Keratinocyte (primary cell): ENCODE measurements around the gene FBXL14. TPM values are rescaled to one million over a fixed set of nuclear protein-coding genes. Genes with fewer than 3 reads are reported as not detected.

ENCODE experiments used
- DNase-seq: peaks from one replicate; pipeline ENCODE4 v3.0.0-alpha.2; 2011; ENCODE audit warnings: low read depth, missing footprints, low spot score
- FAIRE-seq: peaks from 2 replicates; lab custom pipeline; 2011; peaks lifted over from hg19 to GRCh38; lab: Jason Lieb, UNC
- H2AFZ ChIP-seq: 2 replicates; pipeline ENCODE4 v1.6.0; 2012; ENCODE audit warnings: low read length, control low read depth, inconsistent platforms; ENCODE audit not compliant: control insufficient read depth
- H3K27ac ChIP-seq: 2 replicates; pipeline ENCODE4 v1.5.1; 2011; ENCODE audit warnings: low read length; ENCODE audit not compliant: control insufficient read depth, insufficient read depth
- H3K27me3 ChIP-seq: 3 replicates; pipeline ENCODE4 v1.6.0; 2011; ENCODE audit warnings: low read length; ENCODE audit not compliant: control insufficient read depth, insufficient read depth; ENCODE audit errors: extremely low read depth
- H3K36me3 ChIP-seq, 2 experiments: 2 replicates in 1 of 2; 3 replicates in 1 of 2; pipeline ENCODE4 v1.5.1; 2011; ENCODE audit warnings: low read length in 2 of 2, mild to moderate bottlenecking in 1 of 2; ENCODE audit not compliant: control insufficient read depth in 2 of 2, insufficient read depth in 2 of 2; ENCODE audit errors: extremely low read depth in 1 of 2
- H3K4me1 ChIP-seq: 3 replicates; pipeline ENCODE4 v1.5.1; 2011; ENCODE audit warnings: low read length; ENCODE audit not compliant: control insufficient read depth, insufficient read depth; ENCODE audit errors: extremely low read depth
- H3K4me2 ChIP-seq: 3 replicates; pipeline ENCODE4 v1.6.0; 2011; ENCODE audit warnings: low read depth, low read length; ENCODE audit not compliant: control insufficient read depth, insufficient read depth; ENCODE audit errors: extremely low read depth
- H3K4me3 ChIP-seq, 3 experiments: fragments of 200-600 bp in 1 of 3; sonication (generic) in 1 of 3; 2 replicates in 2 of 3; 3 replicates in 1 of 3; pipeline ENCODE4 v1.5.1; 2011 to 2016; ENCODE audit warnings: low read length in 3 of 3, mild to moderate bottlenecking in 3 of 3, control low read depth in 2 of 3, inconsistent platforms in 1 of 3, low read depth in 1 of 3, mixed read lengths in 1 of 3, mixed run types in 1 of 3, moderate library complexity in 1 of 3; ENCODE audit not compliant: control insufficient read depth in 2 of 3, insufficient read depth in 2 of 3; ENCODE audit errors: extremely low read depth in 1 of 3
- H3K79me2 ChIP-seq: 2 replicates; pipeline ENCODE4 v1.6.0; 2012; ENCODE audit warnings: low read length; ENCODE audit not compliant: control insufficient read depth, insufficient read depth
- H3K9ac ChIP-seq: 3 replicates; pipeline ENCODE4 v1.6.0; 2011; ENCODE audit warnings: low read length; ENCODE audit not compliant: control insufficient read depth, insufficient read depth; ENCODE audit errors: extremely low read depth
- H3K9me1 ChIP-seq: 3 replicates; pipeline ENCODE4 v1.6.0; 2011; ENCODE audit warnings: low read length; ENCODE audit not compliant: control insufficient read depth, insufficient read depth; ENCODE audit errors: extremely low read depth
- H3K9me3 ChIP-seq: 2 replicates; pipeline ENCODE4 v1.5.1; 2012; ENCODE audit warnings: low read depth, low read length; ENCODE audit not compliant: control insufficient read depth
- H4K20me1 ChIP-seq: 3 replicates; pipeline ENCODE4 v1.6.0; 2011; ENCODE audit warnings: low read length; ENCODE audit not compliant: control insufficient read depth, insufficient read depth; ENCODE audit errors: extremely low read depth
- EZH2 ChIP-seq: IDR thresholded peaks from one replicate; pipeline ENCODE4 v1.6.1; 2012; ENCODE audit warnings: inconsistent platforms, mild to moderate bottlenecking, low read length, moderate library complexity
- dilution Hi-C: fragments of 300-500 bp; cut with MboI; formaldehyde crosslinking; loops from one replicate; pipeline ENCODE4 v1.7.0; 2020; ENCODE audit warnings: low sequenced_read_pairs; ENCODE audit not compliant: extremely low pct_ligation_motif_present
- polyA plus RNA-seq, 5 experiments: library from polyadenylated mRNA; depleted of rRNA in 3 of 5; stranded (reverse) in 3 of 5; stranded (forward) in 1 of 5; unstranded in 1 of 5; fragments of >200 nt; gene quantifications; 1 replicate in 1 of 5; 2 replicates in 3 of 5; 3 replicates in 1 of 5; pipeline versions ENCODE4 v1.2.1 to v1.2.3, GENCODE V29; 2011 to 2012; ENCODE audit warnings: missing spikeins in 2 of 5, low read depth in 1 of 5, low replicate concordance in 1 of 5
- TF ChIP-seq, protein P1 (sequence below), 3 experiments: IDR thresholded peaks in 1 of 3; conservative IDR thresholded peaks in 1 of 3; optimal IDR thresholded peaks in 1 of 3; 2 replicates in 2 of 3; 3 replicates in 1 of 3; pipeline versions ENCODE3 to v1.5.1; 2011; ENCODE audit warnings: low read length in 3 of 3, mild to moderate bottlenecking in 3 of 3, moderate library complexity in 2 of 3, control low read depth in 1 of 3, inconsistent platforms in 1 of 3; ENCODE audit not compliant: insufficient read depth in 2 of 3; ENCODE audit errors: extremely low read depth in 1 of 3

Gene FBXL14
- polyA plus RNA-seq, 1 donor (not counting 4 experiments of a cell fraction or from before 2014, with no cell fraction given), result 1.8 TPM

DNA sequence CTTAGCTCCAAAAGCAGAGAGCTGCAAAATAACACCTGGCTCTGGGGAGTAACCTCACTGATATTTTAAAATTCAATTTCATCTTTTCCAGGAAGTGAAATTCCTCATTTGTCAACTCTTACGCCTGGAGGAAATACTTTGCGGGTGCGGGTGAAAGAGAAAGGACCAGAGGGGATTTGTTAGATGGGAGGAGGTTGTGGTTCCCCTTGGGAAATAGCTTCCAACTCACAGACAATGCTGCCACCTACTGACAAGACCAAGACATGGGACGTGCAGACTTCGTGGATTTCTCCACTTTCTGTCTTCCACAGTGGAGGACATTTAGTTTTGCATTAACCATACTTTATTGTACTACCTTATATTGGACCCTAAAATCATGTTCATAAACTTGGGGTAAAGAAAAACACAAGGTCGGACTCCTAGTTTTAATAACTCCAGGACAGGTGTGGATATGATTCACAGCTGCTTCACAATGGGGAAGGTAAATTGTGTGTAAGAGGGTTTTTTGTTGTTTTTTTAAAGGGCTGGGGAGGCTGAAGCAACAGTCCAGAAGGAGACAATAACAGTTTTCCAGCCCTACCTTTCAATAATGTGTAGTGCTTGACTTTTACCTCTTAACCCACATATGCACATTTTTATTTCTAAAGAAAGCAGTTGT, 10.8 kb downstream of the FBXL14 start:
- Histone ChIP-seq H3K4me1 (peaks cover 8% of the 10 kb centered on the region), H3K36me3 (peaks cover 0 to 2% of the 10 kb centered on the region in 2 experiments), H3K9me3 (no peaks in the 10 kb centered on the region), H3K4me2 (peak overlapping the region; percentile 30), H3K27ac (no peak overlapping the region), H2AFZ (no peak overlapping the region), H3K9me1 (no peaks in the 10 kb centered on the region), H3K9ac (no peak overlapping the region), H3K4me3 (no peak overlapping the region), H4K20me1 (no peaks in the 10 kb centered on the region), H3K27me3 (no peaks in the 10 kb centered on the region), H3K79me2 (peaks cover 12% of the 10 kb centered on the region)
- DNase-seq, result peak; percentile 40
- TF ChIP-seq EZH2, result no peak
- TF ChIP-seq, protein P1, sequence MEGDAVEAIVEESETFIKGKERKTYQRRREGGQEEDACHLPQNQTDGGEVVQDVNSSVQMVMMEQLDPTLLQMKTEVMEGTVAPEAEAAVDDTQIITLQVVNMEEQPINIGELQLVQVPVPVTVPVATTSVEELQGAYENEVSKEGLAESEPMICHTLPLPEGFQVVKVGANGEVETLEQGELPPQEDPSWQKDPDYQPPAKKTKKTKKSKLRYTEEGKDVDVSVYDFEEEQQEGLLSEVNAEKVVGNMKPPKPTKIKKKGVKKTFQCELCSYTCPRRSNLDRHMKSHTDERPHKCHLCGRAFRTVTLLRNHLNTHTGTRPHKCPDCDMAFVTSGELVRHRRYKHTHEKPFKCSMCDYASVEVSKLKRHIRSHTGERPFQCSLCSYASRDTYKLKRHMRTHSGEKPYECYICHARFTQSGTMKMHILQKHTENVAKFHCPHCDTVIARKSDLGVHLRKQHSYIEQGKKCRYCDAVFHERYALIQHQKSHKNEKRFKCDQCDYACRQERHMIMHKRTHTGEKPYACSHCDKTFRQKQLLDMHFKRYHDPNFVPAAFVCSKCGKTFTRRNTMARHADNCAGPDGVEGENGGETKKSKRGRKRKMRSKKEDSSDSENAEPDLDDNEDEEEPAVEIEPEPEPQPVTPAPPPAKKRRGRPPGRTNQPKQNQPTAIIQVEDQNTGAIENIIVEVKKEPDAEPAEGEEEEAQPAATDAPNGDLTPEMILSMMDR (optimal IDR thresholded peaks at IDR 0.05 in 1 of 3, IDR thresholded peaks at IDR 0.05 in 1 of 3, conservative IDR thresholded peaks at IDR 0.05 in 1 of 3; ENCODE audit: extremely low read depth in 1 of 3, insufficient read depth in 2 of 3, low read length in 3 of 3), result peak; percentile 75 to 95 (median 94)
- dilution Hi-C loops, result no loop called here
- FAIRE-seq, result peak; percentile 92

DNA sequence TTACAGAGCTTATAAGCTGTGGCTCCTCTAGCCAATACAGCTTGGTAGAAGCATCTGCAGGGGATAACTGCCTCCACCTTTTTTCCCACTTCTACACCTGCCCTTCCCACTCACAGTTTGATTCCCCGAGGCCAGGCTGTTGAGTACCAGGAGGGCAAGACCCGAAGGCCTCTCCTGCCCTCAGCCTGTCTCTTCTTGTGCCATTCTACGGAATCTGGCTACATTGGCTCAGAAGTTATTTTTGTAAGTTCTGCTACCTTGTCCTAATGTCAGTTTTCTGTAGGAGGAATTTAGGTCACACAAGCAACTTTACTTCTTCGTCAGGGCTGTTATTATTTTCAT, 11.7 kb downstream of the FBXL14 start:
- Histone ChIP-seq H3K27me3 (no peaks in the 10 kb centered on the region), H3K27ac (no peak overlapping the region), H3K9me1 (no peaks in the 10 kb centered on the region), H3K4me3 (no peak overlapping the region), H3K4me1 (peaks cover under 1% of the 10 kb centered on the region), H4K20me1 (no peaks in the 10 kb centered on the region), H3K9ac (no peak overlapping the region), H3K79me2 (peaks cover 12% of the 10 kb centered on the region), H3K4me2 (no peak overlapping the region), H3K36me3 (peaks cover 0 to 2% of the 10 kb centered on the region in 2 experiments), H2AFZ (no peak overlapping the region), H3K9me3 (no peaks in the 10 kb centered on the region)
- dilution Hi-C loops, result no loop called here
- TF ChIP-seq, protein P1 (optimal IDR thresholded peaks at IDR 0.05 in 1 of 3, IDR thresholded peaks at IDR 0.05 in 1 of 3, conservative IDR thresholded peaks at IDR 0.05 in 1 of 3; ENCODE audit: extremely low read depth in 1 of 3, insufficient read depth in 2 of 3, low read length in 3 of 3), result no peak
- no peak for TF ChIP-seq EZH2
- no peak for FAIRE-seq
- no peak for DNase-seq
